GM18519 (cell line): Measurements from ENCODE around the gene RPP14.
"Not testable (repeated sequence)": the region's sequence is repeated elsewhere in the genome, so short reads cannot be mapped to it uniquely, and the experiment has no call there.

Experiments
- ATAC-seq: cut with Tn5 transposase; IDR thresholded peaks from one replicate; pipeline ENCODE4 v1.9.1; 2021; ENCODE audit warnings: mild to moderate bottlenecking, moderate library complexity; ENCODE audit not compliant: unreplicated experiment, low FRiP score

RPP14 gene

GRCh38 chr3:58305882-58306711 is at the start of gene RPP14, which contains the start of gene HTD2:
RPP14 (plus strand) TSS chr3:58306245; CDS start chr3:58310330, 4,085 bp downstream.
HTD2 (plus strand) TSS chr3:58306520; CDS start chr3:58317614, 11,094 bp downstream.
- peak; percentile 67 for ATAC-seq

DNA sequence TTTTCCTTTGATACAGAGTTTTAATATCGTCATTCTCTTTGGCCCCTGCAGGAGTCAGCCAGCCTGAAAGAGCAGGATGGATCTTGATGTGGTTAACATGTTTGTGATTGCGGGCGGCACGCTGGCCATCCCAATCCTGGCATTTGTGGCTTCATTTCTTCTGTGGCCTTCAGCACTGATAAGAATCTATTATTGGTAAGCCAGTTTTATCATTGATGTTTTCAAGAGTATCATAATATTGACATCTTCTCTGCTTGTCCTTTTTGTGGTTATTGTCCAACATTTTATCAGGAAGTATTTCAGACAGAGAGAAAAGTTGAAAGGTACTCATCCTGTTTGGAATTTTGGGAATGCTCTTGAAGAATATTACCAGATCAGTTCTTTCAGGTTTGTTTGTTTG is 49.5 kb upstream of the RPP14 start:
- ATAC-seq = no peak

- no peak for ATAC-seq
Observed at GRCh38 chr3:58258392-58259055, 47.5 kb upstream of the RPP14 start.

DNA sequence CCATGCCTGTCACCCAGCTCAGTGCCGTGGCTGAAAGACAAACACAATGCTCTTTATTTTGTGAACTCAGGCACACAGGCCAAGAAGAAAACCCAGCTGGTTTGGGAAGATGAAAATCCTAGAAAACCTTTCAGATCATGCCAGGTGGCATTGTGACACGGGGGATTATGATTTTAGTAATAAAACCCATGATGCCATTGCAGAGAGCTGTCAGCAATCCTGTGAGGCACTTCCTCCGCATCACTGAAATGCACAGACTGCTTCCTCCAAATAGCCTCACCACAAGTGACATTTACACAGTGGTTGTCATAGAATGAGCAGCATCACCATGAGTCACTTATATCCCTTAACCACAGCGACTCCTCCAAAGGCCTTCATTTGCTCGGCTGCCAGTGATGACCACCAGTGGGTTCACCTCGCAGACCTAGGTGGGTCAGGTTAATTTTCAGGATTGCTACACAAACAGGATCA is 45.7 kb upstream of the RPP14 start:
- ATAC-seq = no peak

- no peak for ATAC-seq
Observed at GRCh38 chr3:58260733-58261132, 45.3 kb upstream of the RPP14 start.

DNA sequence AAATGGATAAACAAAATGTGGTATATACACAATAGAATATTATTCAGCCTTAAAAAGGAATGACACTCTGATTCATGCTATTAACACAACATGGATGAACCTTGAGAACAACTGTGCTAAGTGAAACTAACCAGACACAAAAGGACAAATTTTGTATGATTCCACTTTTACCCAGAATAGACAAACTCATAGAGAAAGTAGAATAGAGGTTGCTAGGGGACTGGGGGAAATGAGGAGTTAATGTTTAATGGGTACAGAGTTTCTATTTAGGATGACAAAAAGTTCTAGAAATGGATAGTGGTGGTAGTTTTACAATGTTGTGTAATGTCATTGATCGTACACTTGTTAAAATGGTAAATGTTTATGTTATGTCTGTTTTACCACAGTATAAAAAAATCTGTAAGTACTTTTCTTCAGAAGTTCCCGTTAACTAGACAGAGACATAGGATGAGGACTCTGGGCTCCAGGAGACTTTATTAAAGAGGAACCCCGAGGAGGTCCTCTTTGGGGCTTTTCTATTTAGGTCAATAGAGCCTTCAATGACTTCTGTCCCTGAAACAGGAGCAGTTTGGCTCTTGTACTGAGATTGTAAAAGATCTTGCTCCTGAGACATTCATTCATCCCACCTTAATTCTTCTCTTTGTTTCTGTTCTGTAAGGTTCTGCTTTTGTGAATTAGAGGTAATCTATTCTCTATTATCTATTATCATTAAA is 43.9 kb upstream of the RPP14 start:
- ATAC-seq = no peak

- ATAC-seq = no peak
Observed at GRCh38 chr3:58266577-58266976, 39.5 kb upstream of the RPP14 start.

- ATAC-seq = not testable (repeated sequence)
Observed at GRCh38 chr3:58267543-58267942, 38.5 kb upstream of the RPP14 start.

GRCh38 chr3:58269356-58269755 is 36.7 kb upstream of the RPP14 start:
- no peak for ATAC-seq

GRCh38 chr3:58270485-58270884 is 35.6 kb upstream of the RPP14 start:
- ATAC-seq = no peak

DNA sequence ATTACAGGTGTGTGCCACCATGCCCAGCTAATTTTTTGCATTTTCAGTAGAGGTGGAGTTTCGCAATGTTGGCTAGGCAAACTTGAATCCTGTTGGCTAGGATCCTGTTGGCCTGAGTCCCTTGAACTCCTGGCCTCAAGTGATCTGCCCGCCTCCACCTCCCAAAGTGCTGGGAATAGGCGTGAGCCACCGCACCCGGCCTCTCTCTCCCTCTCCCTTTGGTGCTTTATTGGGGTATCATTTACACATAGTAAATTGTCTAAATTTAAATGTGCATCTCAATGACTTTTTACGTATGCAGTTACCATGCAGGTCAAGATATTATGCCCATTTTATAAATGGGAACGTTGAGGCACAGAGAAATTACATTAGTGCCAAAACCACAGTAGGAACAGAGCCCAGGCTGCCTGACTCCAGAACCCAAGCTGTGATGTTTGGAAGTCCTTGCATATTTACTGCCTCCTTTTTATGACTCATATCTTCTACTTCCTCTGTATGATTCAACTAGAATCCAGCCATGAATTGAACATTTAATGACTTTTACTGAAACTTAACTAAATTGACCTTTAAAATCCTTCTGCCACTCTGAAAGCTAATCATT is 34.0 kb upstream of the RPP14 start:
- no peak for ATAC-seq

GRCh38 chr3:58272891-58273290 is 33.2 kb upstream of the RPP14 start:
- no peak for ATAC-seq

- ATAC-seq = not testable (repeated sequence)
Observed at GRCh38 chr3:58273362-58273761, 32.7 kb upstream of the RPP14 start.

GRCh38 chr3:58274027-58274614 is 31.9 kb upstream of the RPP14 start:
- ATAC-seq = no peak

DNA sequence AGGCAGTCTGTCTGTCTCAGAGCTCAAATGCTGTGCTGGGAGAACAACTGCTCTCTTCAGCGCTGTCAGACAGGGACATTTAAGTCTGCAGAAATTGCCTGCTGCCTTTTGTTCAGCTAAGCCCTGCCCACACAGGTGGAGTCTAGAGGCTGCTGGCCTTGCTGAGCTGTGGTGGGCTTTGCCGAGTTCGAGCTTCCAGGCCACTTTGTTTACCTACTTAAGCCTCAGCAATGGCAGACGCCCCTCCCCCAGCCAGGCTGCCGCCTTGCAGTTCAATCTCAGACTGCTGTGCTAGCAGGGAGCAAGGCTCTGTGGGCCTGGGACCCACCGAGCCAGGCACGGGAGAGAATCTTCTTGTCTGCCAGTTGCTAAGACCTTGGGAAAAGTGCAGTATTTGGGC is 25.0 kb upstream of the RPP14 start:
- no peak for ATAC-seq

GRCh38 chr3:58285334-58285733 is 20.7 kb upstream of the RPP14 start:
- no peak for ATAC-seq

- no peak for ATAC-seq
Observed at GRCh38 chr3:58287354-58287753, 18.7 kb upstream of the RPP14 start.

- ATAC-seq = no peak
Observed at GRCh38 chr3:58288011-58288728, 17.9 kb upstream of the RPP14 start.

DNA sequence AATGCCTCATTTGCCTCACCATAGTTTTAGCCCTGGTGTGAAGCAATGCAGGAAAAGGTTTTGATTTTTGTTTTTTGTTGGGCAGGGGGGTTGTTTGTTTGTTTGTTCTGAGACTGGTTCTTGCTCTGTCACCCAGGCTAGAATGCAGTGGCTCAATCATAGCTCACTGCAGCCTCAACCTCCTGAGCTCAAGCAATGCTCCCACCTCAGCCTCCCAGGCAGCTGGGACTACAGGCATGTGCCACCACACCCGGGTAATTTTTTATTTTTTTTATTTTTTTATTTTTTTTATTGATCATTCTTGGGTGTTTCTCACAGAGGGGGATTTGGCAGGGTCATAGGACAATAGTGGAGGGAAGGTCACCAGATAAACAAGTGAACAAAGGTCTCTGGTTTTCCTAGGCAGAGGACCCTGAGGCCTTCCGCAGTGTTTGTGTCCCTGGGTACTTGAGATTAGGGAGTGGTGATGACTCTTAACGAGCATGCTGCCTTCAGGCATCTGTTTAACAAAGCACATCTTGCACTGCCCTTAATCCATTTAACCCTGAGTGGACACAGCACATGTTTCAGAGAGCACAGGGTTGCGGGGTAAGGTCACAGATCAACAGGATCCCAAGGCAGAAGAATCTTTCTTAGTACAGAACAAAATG is 17.0 kb upstream of the RPP14 start:
- ATAC-seq = not testable (repeated sequence)
